Hematopoietic multipotent progenitor cell (in vitro differentiated cells): ENCODE measurements around the gene AMPD2. TPM values are rescaled to one million over a fixed set of nuclear protein-coding genes. Genes with fewer than 3 reads are reported as not detected.
"Not testable (repeated sequence)": the region's sequence is repeated elsewhere in the genome, so short reads cannot be mapped to it uniquely, and the experiment has no call there.

ENCODE experiments used
- DNase-seq, 3 donors: peaks; one replicate each; pipeline ENCODE4 v3.0.0-alpha.2; 2011 to 2015; ENCODE audit warnings: low read depth in 2 of 3, low spot score in 2 of 3
- total RNA-seq: library from RNA; depleted of rRNA; stranded (reverse); fragments of >200 nt; gene quantifications from one replicate; pipeline ENCODE4 v1.2.3, GENCODE V29; 2012

The AMPD2 gene
- total RNA-seq, 1 donor = 259 TPM

GRCh38 chr1:109643385-109644230, 24.0 kb downstream of the AMPD2 start:
- peak in 2 of 3 donors; percentile 83 to 87 for DNase-seq

GRCh38 chr1:109644670-109645069, 25.0 kb downstream of the AMPD2 start:
- no peak for DNase-seq

GRCh38 chr1:109649491-109649914, 29.9 kb downstream of the AMPD2 start:
- peak in 1 of 3 donors; percentile 63 for DNase-seq

DNA sequence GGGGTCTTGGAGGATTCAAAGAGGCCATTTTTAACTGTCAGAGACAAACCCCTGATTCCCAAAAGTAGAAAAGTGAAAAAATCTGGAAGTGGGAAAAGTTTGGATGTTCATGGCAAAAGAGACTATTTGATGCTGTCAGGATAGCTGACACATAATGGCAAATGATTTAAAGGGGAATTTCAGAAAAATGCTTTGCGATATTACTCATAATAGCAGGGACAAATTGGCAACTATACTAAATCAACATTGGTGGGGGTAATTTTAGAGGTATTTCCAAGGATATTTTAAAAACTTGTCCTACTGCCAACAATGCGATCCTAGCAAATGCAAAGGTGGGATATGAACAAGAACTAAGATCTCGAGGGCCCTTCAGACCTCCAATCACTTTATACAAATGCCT, 31.0 kb downstream of the AMPD2 start:
- DNase-seq = no peak

GRCh38 chr1:109652402-109652801, 32.8 kb downstream of the AMPD2 start:
- DNase-seq = no peak

- no peak for DNase-seq
These were observed 33.7 kb downstream of the AMPD2 start for GRCh38 chr1:109653306-109653705.

DNA sequence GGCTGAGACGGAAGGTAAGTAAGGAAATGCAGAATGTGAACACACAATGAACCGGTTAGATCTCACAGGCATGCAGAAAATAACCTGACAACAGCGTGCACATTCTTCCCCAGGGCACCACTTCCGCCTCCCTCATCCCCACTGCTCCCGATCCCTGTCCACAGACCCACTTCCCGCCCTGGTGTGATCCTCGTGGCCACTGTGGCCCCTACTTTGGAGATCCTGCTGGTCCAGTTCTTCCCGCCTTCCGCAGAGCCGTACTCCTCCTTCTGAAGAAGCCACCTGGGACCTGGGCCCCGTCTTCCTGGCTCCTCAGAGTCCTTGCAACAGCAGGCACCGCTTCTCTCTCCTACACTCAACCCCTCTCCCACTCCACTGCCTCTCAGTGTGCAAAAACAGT, 34.9 kb downstream of the AMPD2 start:
- DNase-seq = no peak

DNA sequence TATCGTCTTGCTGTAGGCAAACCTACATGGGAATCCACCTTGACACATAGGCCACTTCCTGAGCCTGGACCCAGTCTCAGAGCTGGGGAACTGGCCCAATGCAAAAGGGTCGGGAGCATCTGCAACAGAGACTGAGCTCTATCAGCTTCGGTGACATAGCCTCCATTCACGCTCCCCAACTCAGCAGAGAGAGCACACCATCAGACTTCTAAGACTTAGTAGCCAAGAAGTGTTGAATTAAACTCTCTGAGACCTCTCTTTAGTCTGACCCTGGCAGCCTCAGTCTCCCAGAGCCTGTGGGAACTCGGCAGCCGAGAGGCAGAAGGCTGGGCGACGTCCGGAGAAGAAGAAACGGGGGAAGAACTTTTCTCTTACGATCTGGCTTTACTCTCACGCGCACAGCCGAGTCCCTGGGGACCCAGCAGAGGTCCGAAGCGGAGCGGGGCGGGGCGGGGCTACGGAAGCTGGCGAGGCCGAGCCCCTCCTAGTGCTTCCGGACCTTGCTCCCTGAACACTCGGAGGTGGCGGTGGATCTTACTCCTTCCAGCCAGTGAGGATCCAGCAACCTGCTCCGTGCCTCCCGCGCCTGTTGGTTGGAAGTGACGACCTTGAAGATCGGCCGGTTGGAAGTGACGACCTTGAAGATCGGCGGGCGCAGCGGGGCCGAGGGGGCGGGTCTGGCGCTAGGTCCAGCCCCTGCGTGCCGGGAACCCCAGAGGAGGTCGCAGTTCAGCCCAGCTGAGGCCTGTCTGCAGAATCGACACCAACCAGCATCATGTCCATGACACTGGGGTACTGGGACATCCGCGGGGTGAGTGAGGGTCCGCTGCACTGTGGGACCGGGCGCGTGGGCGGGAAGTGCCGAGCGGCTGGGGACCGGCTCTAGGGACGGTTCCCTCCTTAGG, 36.2 kb downstream of the AMPD2 start, which contains the start of gene GSTM4:
GSTM4 (plus strand) TSS at position 485 of the 905 bp plus-strand sequence; CDS start at position 776, 291 bp downstream.
- DNase-seq = peak in 2 of 3 donors; percentile 24 to 61

DNA sequence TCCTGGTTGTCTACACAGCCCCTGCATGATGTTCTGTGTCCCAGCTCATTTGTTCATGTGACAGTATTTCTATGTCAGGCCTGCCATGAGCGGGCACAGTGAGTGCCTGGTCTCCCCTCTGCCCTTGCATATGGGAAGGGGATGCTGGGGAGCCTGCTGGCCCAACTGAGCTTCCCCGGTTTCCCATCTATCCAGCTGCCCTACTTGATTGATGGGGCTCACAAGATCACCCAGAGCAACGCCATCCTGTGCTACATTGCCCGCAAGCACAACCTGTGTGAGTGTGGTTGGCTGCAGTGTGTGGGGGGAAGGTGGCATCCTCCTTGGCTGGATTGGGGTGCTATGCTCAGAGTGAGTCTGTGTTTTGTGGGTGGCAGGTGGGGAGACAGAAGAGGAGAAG, 37.8 kb downstream of the AMPD2 start:
- no peak for DNase-seq

DNA sequence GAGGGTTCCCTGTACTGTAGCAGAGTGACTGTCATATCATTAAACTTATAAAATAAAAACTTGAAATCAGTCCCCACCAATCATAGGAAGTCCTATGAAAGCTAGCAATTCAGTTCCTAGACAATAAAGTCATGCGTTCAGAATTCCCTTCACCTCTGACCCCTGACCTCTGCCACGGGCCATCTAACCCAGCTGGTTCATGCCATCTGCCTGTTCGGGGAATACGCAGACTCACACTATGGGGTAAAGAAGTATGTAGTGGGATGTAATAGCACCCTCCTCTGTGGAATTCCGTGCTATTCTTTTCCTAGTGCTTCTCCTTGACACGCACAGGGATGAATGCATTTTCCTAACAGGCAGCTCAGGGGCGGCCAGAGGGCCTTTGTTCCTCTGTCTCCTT, 38.3 kb downstream of the AMPD2 start:
- DNase-seq = no peak

DNA sequence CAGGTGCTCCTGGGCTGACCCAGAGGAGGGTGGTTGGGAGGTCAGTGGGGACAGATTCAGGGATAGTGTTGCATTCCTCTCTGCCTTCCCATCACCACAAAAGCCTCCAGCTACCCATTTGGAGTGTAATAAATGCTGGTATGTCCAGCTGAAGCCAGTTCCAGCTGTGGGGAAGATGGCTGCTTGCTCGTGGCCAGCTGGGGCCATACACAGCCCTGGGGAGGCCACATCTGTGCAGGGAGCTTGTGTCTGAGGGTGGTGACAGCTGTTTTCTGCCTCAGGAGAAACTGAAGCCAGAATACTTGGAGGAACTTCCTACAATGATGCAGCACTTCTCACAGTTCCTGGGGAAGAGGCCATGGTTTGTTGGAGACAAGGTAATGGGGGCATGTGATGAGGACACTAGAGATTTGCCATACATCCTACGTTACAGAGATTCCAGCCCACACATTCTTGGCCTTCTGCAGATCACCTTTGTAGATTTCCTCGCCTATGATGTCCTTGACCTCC, 39.0 kb downstream of the AMPD2 start:
- no peak for DNase-seq

GRCh38 chr1:109659145-109659544, 39.5 kb downstream of the AMPD2 start:
- no peak for DNase-seq

GRCh38 chr1:109659997-109660690, 40.5 kb downstream of the AMPD2 start:
- DNase-seq = no peak

DNA sequence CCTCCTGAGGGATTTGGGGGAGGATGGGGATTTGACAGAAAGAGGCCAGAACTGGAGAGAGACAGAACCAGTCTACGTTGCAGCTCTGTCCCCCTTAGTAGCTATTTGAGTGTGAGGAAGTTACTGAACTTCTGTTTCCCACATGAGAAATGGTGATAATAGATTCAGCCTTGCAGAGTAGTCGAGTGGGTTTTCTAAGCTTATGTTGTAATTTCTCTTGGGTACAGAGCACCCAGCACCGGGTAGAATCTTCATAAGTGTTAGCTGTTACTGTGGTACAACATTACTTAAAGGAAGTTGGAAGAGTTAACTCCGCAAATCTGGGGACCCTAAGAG, 41.0 kb downstream of the AMPD2 start:
- DNase-seq = not testable (repeated sequence)

- no peak for DNase-seq
These were observed 41.8 kb downstream of the AMPD2 start for GRCh38 chr1:109661391-109661790.

- no peak for DNase-seq
These were observed 45.0 kb downstream of the AMPD2 start for GRCh38 chr1:109664671-109665070.

DNA sequence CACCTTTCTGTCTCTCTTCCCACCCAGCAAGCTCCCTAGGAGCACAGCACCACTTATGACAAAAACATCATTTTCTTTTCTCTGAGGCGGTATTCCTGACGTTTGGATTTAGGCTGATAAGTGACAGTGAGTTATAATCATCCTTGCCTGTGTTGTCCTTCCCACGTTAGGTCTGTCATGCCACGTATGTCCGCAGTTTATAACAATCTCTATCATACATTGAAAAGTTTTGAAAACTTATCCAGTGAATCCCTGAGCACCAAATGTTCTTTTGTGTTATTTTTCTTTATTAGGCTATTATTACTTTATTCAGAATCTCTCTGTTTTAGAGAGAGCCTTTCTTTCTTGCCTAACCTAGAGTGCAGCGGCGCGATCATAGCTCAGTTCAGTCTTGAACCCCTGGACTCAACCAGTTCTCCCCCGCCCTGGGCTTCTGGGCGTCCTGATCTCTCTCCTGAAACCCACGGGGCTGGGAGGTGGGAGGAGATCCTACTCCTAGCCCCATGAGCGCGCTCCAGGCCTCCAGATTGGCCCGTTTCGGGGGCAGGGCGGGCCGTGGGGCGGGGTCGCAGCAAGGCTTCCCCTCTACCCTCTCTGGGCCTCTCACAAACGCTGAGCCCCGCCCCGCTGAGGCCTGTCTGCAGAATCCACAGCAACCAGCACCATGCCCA, 48.0 kb downstream of the AMPD2 start, which contains the start of gene GSTM2:
GSTM2 (plus strand) TSS at position 606 of the 671 bp plus-strand sequence; CDS start at position 665, 59 bp downstream.
- peak; percentile 38 to 87 (median 80) for DNase-seq

- no peak for DNase-seq
These were observed 48.6 kb downstream of the AMPD2 start for GRCh38 chr1:109668123-109668775.

DNA sequence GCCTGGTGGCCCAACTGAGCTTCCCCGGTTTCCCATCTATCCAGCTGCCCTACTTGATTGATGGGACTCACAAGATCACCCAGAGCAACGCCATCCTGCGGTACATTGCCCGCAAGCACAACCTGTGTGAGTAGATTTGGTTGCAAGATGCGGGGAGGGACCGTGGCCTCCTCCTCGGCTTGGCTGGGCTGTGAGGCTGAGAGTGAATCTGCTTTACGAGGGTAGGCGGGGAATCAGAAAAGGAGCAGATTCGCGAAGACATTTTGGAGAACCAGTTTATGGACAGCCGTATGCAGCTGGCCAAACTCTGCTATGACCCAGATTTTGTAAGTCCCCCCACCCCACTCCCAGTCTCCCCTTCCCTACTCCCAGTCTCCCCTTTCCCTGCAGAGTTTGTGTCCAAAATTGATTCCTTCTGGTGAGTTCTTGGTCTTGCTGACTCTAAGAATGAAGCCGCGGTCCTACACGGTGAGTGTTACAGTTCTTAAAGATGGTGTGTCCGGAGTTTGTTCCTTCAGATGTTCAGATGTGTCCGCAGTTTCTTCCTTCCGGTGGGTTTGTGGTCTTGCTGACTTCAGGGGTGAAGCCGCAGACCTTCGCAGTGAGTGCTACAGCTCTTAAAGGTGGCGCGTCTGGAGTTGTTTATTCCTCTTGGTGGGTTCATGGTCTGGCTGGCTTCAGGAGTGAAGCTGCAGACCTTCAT, 49.8 kb downstream of the AMPD2 start:
- DNase-seq = peak in 2 of 3 donors; percentile 18 to 59
